Activated T-helper 1 cell treated with Interleukin-2 at 50 U/mL for 16 hours (primary cell): Measurements from ENCODE around the gene ALG14.

ENCODE experiments used
- DNase-seq: peaks from one replicate; pipeline ENCODE4 v3.0.0-alpha.2; 2020; ENCODE audit warnings: low read depth

Gene ALG14

GRCh38 chr1:94979656-94980581, 92.8 kb downstream of the ALG14 start:
- no peak for DNase-seq

- DNase-seq: no peak
Observed at GRCh38 chr1:94979131-94979530, 93.6 kb downstream of the ALG14 start.

GRCh38 chr1:94978401-94978800, 94.3 kb downstream of the ALG14 start:
- no peak for DNase-seq

- DNase-seq: no peak
Observed at GRCh38 chr1:94976971-94977548, 95.7 kb downstream of the ALG14 start.

- DNase-seq: no peak
Observed at GRCh38 chr1:94974824-94975223, 97.9 kb downstream of the ALG14 start.

GRCh38 chr1:94974241-94974640, 98.5 kb downstream of the ALG14 start:
- no peak for DNase-seq

- DNase-seq: no peak
Observed at GRCh38 chr1:94973309-94973922, 99.3 kb downstream of the ALG14 start.

- DNase-seq: no peak
Observed at GRCh38 chr1:94971491-94971924, 101.2 kb downstream of the ALG14 start.

GRCh38 chr1:94970783-94971182, 102.0 kb downstream of the ALG14 start:
- no peak for DNase-seq

GRCh38 chr1:94969137-94969536, 103.6 kb downstream of the ALG14 start:
- DNase-seq: no peak

GRCh38 chr1:94966033-94966432, 106.7 kb downstream of the ALG14 start:
- no peak for DNase-seq

GRCh38 chr1:94963864-94964263, 108.9 kb downstream of the ALG14 start:
- no peak for DNase-seq

- no peak for DNase-seq
Observed at GRCh38 chr1:94962409-94963265, 110.1 kb downstream of the ALG14 start.

GRCh38 chr1:94961988-94962387, 110.8 kb downstream of the ALG14 start:
- DNase-seq: no peak

GRCh38 chr1:94961582-94961981, 111.2 kb downstream of the ALG14 start:
- DNase-seq: no peak

- no peak for DNase-seq
Observed at GRCh38 chr1:94958081-94958480, 114.7 kb downstream of the ALG14 start.

- DNase-seq: no peak
Observed at GRCh38 chr1:94955767-94956632, 116.8 kb downstream of the ALG14 start.

GRCh38 chr1:94954263-94955220, 118.2 kb downstream of the ALG14 start:
- no peak for DNase-seq

- no peak for DNase-seq
Observed at GRCh38 chr1:94953746-94954145, 119.0 kb downstream of the ALG14 start.

- DNase-seq: no peak
Observed at GRCh38 chr1:94953107-94953506, 119.6 kb downstream of the ALG14 start.
